CD14-positive monocyte (primary cell): Measurements from ENCODE around the gene IFIT3. TPM values are rescaled to one million over a fixed set of nuclear protein-coding genes. Genes with fewer than 3 reads are reported as not detected.

Experiments used
- DNase-seq, 3 donors: peaks; one replicate each; pipeline ENCODE4 v3.0.0-alpha.2; 2011 to 2022
- H2AFZ ChIP-seq: 2 replicates; pipeline ENCODE4 v1.6.0; 2012; ENCODE audit warnings: mild to moderate bottlenecking, low read depth, low read length, inconsistent platforms; ENCODE audit not compliant: insufficient read depth, poor library complexity, severe bottlenecking
- H3K27ac ChIP-seq, 2 donors: 1 replicate in 1 of 2; 2 replicates in 1 of 2; pipeline ENCODE4 v1.5.1; 2012 to 2013; ENCODE audit warnings: low read length in 2 of 2, control low read depth in 1 of 2, inconsistent platforms in 1 of 2, low read depth in 1 of 2, mild to moderate bottlenecking in 1 of 2
- H3K27me3 ChIP-seq, 2 donors: one replicate each; pipeline versions ENCODE4 v1.6.0 to v1.6.1; 2011 to 2013; ENCODE audit warnings: low read length in 2 of 2; ENCODE audit not compliant: control insufficient read depth in 2 of 2, insufficient read depth in 2 of 2
- H3K36me3 ChIP-seq, 2 donors: replicated peaks in 1 of 2; 1 replicate in 1 of 2; 2 replicates in 1 of 2; pipeline versions ENCODE4 v1.5.1 to v1.6.1; 2012 to 2013; ENCODE audit warnings: low read length in 2 of 2, control low read depth in 1 of 2, inconsistent platforms in 1 of 2, mild to moderate bottlenecking in 1 of 2; ENCODE audit not compliant: insufficient read depth in 2 of 2, control insufficient read depth in 1 of 2
- H3K4me1 ChIP-seq, 2 donors: 1 replicate in 1 of 2; 2 replicates in 1 of 2; pipeline versions ENCODE4 v1.5.1 to v1.6.1; 2012 to 2013; ENCODE audit warnings: low read length in 2 of 2, control low read depth in 1 of 2, inconsistent platforms in 1 of 2, mild to moderate bottlenecking in 1 of 2, moderate library complexity in 1 of 2; ENCODE audit not compliant: insufficient read depth in 2 of 2, control insufficient read depth in 1 of 2
- H3K4me2 ChIP-seq: replicated peaks from 2 replicates; pipeline ENCODE3; 2012; ENCODE audit warnings: low read length, moderate library complexity, mild to moderate bottlenecking; ENCODE audit not compliant: poor library complexity, severe bottlenecking; ENCODE audit errors: extremely low read depth
- H3K4me3 ChIP-seq, 3 experiments: fragments of 200-600 bp in 1 of 3; sonication (generic) in 1 of 3; replicated peaks in 1 of 3; 1 replicate in 2 of 3; 2 replicates in 1 of 3; pipeline ENCODE4 v1.5.1; 2011 to 2013; ENCODE audit warnings: low read length in 3 of 3, mild to moderate bottlenecking in 3 of 3, control low read depth in 2 of 3, low read depth in 2 of 3, inconsistent platforms in 1 of 3, moderate library complexity in 1 of 3
- H3K79me2 ChIP-seq: 2 replicates; pipeline ENCODE4 v1.6.0; 2012; ENCODE audit warnings: mild to moderate bottlenecking, control low read depth, inconsistent platforms, low read length, moderate library complexity; ENCODE audit not compliant: insufficient read depth
- H3K9ac ChIP-seq: 2 replicates; pipeline ENCODE4 v1.6.0; 2017; ENCODE audit warnings: low read length, mild to moderate bottlenecking; ENCODE audit not compliant: insufficient read depth, poor library complexity, severe bottlenecking
- H3K9me3 ChIP-seq, 2 donors: replicated peaks in 1 of 2; 1 replicate in 1 of 2; 2 replicates in 1 of 2; pipeline versions ENCODE4 v1.5.1 to v1.6.1; 2012 to 2013; ENCODE audit warnings: low read length in 2 of 2, control low read depth in 1 of 2; ENCODE audit not compliant: control insufficient read depth in 1 of 2, insufficient read depth in 1 of 2
- H4K20me1 ChIP-seq: 2 replicates; pipeline ENCODE4 v1.6.0; 2012; ENCODE audit warnings: mild to moderate bottlenecking, low read length, control low read depth, moderate library complexity; ENCODE audit not compliant: insufficient read depth
- H3K27ac Mint-ChIP-seq, 7 donors: one replicate each; pipeline ENCODE4 v1.8.0; 2020; ENCODE audit warnings: mild to moderate bottlenecking in 7 of 7, mixed read lengths in 7 of 7, moderate library complexity in 6 of 7, inconsistent platforms in 2 of 7
- H3K27me3 Mint-ChIP-seq, 3 donors: one replicate each; pipeline ENCODE4 v1.8.0; 2021 to 2022; ENCODE audit warnings: low read depth in 3 of 3, mild to moderate bottlenecking in 3 of 3, mixed read lengths in 3 of 3, moderate library complexity in 3 of 3, inconsistent platforms in 1 of 3
- H3K36me3 Mint-ChIP-seq, 2 donors: one replicate each; pipeline ENCODE4 v1.8.0; 2020; ENCODE audit warnings: mixed read lengths in 2 of 2, inconsistent platforms in 1 of 2, mild to moderate bottlenecking in 1 of 2
- H3K4me1 Mint-ChIP-seq: one replicate; pipeline ENCODE4 v1.8.0; 2020; ENCODE audit warnings: mild to moderate bottlenecking, mixed read lengths
- H3K4me3 Mint-ChIP-seq, 2 donors: one replicate each; pipeline ENCODE4 v1.8.0; 2020; ENCODE audit warnings: mild to moderate bottlenecking in 2 of 2, mixed read lengths in 2 of 2, moderate library complexity in 1 of 2
- H3K9me3 Mint-ChIP-seq, 7 donors: one replicate each; pipeline ENCODE4 v1.8.0; 2020 to 2022; ENCODE audit warnings: mixed read lengths in 7 of 7, mild to moderate bottlenecking in 6 of 7, moderate library complexity in 6 of 7, inconsistent platforms in 2 of 7
- WGBS: methylation state at CpG from one replicate; pipeline ENCODE4 v1.1.5; 2013; ENCODE audit warnings: missing lambda C conversion rate; ENCODE audit not compliant: insufficient coverage; 5-methylcytosine and 5-hydroxymethylcytosine counted together
- intact Hi-C, 2 donors: fragments of 100-400 bp; cut with micrococcal nuclease; formaldehyde crosslinking; loops; one replicate each; pipeline versions ENCODE4 v1.15.0 to v1.15.1; 2023
- polyA plus RNA-seq, 3 donors: library from polyadenylated mRNA; depleted of rRNA in 1 of 3; unstranded in 2 of 3; stranded (reverse) in 1 of 3; fragments of 300-500 nt in 2 of 3; fragments of >200 nt in 1 of 3; fragmentation: Illumina TruSeq in 2 of 3; gene quantifications; 1 replicate in 2 of 3; 2 replicates in 1 of 3; pipeline ENCODE4 v1.2.3, GENCODE V29; 2012 to 2021
- TF ChIP-seq, protein P1 (sequence below): fragments of 200-600 bp; IDR thresholded peaks from one replicate; pipeline ENCODE4 v1.8.0; 2022; ENCODE audit warnings: antibody characterized with exemption, mild to moderate bottlenecking

Gene IFIT3
- polyA plus RNA-seq, 3 donors: 13.8 to 38.0 (median 26.4) TPM

DNA sequence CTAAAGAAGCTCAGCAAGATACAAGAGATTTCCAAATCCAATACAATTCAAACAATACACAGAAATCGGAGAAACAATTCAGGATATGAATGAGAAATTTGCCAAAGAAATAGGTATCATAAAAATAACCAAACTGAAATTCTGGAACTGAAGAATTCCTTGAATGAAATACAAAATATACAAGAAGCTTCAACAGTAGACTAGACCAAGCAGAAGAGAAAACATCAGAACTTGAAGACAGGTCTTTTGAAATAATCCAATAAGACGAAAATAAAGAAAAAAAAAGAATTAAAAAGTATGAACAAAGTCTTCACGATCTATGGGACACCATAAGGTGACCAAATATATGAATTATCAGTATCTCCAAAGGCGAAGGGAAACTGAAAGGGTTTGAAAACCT lies 28.8 kb upstream of the IFIT3 start:
- peaks cover 68% of the 10 kb centered on the region for H3K4me1 Mint-ChIP-seq
- peaks cover 0 to 4% (median 0%) of the 10 kb centered on the region in 3 donors for H3K27me3 Mint-ChIP-seq
- H3K4me3 Mint-ChIP-seq: no peak overlapping the region

DNA sequence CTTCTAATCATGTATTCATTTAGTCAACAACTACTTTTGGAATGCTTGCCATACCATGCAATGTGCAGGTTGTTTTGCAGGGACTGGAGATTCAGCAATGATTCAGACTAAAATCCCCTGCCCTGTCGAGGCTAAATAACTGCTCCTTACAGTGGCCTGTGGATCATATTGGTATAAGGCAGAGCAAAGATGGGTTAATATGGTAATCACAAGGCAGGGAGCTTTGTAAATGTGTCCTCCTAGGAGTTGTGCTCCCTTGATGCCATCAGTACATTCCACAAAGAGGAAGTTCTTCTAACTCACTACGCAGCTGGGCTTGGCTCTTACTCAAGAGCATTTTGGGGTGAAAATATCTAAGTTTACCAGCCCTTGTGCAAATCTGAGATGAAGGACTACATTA lies 26.6 kb upstream of the IFIT3 start:
- peaks cover 14 to 15% of the 10 kb centered on the region in 2 donors for H3K36me3 Mint-ChIP-seq
- peak overlapping the region; percentile 94 to 99 (median 97) for H3K27ac Mint-ChIP-seq
- H3K9me3 ChIP-seq: no peaks in the 10 kb centered on the region
- H3K27me3 ChIP-seq: no peaks in the 10 kb centered on the region
- H3K4me1 ChIP-seq: peaks cover 55 to 58% of the 10 kb centered on the region in 2 donors
- intact Hi-C loops: loop anchor here in 1 of 2 donors (5.0 to 10.0 kb wide), 2 partner anchors 44 to 114 kb away; partner anchors contain the start of gene IFIT5
- H3K4me2 ChIP-seq: peak overlapping the region; percentile 80
- peaks cover 6 to 8% of the 10 kb centered on the region in 2 donors for H3K36me3 ChIP-seq
- H3K9me3 Mint-ChIP-seq: peaks cover 0 to 1% (median 0%) of the 10 kb centered on the region in 7 donors
- H3K27me3 Mint-ChIP-seq: peaks cover 0 to 3% (median 0%) of the 10 kb centered on the region in 3 donors
- peaks cover 15% of the 10 kb centered on the region for H3K79me2 ChIP-seq
- peaks cover 55% of the 10 kb centered on the region for H3K4me1 Mint-ChIP-seq
- peak overlapping the region; percentile 60 to 95 (median 84) for H3K4me3 ChIP-seq
- peaks cover 19% of the 10 kb centered on the region for H4K20me1 ChIP-seq
- peak overlapping the region; percentile 82 to 95 for H3K4me3 Mint-ChIP-seq
- WGBS: no CpG with 5 or more reads among the region's 2 CpGs
- H2AFZ ChIP-seq: peak overlapping the region; percentile 68
- peak overlapping the region; percentile 79 for H3K9ac ChIP-seq
- TF ChIP-seq, protein P1, sequence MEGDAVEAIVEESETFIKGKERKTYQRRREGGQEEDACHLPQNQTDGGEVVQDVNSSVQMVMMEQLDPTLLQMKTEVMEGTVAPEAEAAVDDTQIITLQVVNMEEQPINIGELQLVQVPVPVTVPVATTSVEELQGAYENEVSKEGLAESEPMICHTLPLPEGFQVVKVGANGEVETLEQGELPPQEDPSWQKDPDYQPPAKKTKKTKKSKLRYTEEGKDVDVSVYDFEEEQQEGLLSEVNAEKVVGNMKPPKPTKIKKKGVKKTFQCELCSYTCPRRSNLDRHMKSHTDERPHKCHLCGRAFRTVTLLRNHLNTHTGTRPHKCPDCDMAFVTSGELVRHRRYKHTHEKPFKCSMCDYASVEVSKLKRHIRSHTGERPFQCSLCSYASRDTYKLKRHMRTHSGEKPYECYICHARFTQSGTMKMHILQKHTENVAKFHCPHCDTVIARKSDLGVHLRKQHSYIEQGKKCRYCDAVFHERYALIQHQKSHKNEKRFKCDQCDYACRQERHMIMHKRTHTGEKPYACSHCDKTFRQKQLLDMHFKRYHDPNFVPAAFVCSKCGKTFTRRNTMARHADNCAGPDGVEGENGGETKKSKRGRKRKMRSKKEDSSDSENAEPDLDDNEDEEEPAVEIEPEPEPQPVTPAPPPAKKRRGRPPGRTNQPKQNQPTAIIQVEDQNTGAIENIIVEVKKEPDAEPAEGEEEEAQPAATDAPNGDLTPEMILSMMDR: no peak
- peak overlapping the region; percentile 69 to 97 for H3K27ac ChIP-seq
- DNase-seq: peak; percentile 69 to 77 (median 76)

More for the DNA sequence above, 28.8 kb upstream of the IFIT3 start:
- intact Hi-C loops: no loop called here
- Histone ChIP-seq H3K27me3 (no peaks in the 10 kb centered on the region), H3K9ac (no peak overlapping the region), H2AFZ (no peak overlapping the region), H3K4me1 (peaks cover 74 to 76% of the 10 kb centered on the region in 2 donors), H3K4me3 (no peak overlapping the region), H3K9me3 (no peaks in the 10 kb centered on the region), H3K36me3 (no peaks in the 10 kb centered on the region), H3K27ac (no peak overlapping the region), H4K20me1 (peaks cover 10% of the 10 kb centered on the region), H3K4me2 (no peak overlapping the region), H3K79me2 (peaks cover 11% of the 10 kb centered on the region)
- Mint-ChIP-seq H3K27ac (no peak overlapping the region), H3K36me3 (peaks cover 0 to under 1% of the 10 kb centered on the region in 2 donors), H3K9me3 (no peaks in the 10 kb centered on the region)
- TF ChIP-seq, protein P1: no peak
- DNase-seq: no peak
- no CpG with 5 or more reads among the region's 4 CpGs for WGBS
